WTC11 (cell line): ENCODE data around the gene SLC7A14. TPM values are rescaled to one million over a fixed set of nuclear protein-coding genes. Genes with fewer than 3 reads are reported as not detected.

Experiments used
- ATAC-seq: fragments of 200-7000 bp; cut with Tn5 transposase; 2 replicates; pipeline ENCODE4 v1.10.0; 2021; ENCODE audit warnings: mild to moderate bottlenecking, moderate library complexity
- CTCF ChIA-PET: fragments of 300-600 bp; sonication (Branson Sonifier 250); formaldehyde crosslinking; loops from one replicate; lab custom pipeline; 2021; ENCODE audit warnings: antibody characterized with exemption; lab: Charles Lee
- POLR2A ChIA-PET: fragments of 350-600 bp; sonication (Branson Sonifier 250); formaldehyde crosslinking; loops from one replicate; lab custom pipeline; 2021; ENCODE audit warnings: antibody characterized with exemption; lab: Charles Lee
- DNase-seq: peaks from one replicate; pipeline ENCODE4 v3.0.0; 2021; ENCODE audit warnings: low spot score
- H3K27ac Mint-ChIP-seq: 2 replicates; pipeline ENCODE4 v1.8.0; 2021; ENCODE audit warnings: mixed read lengths
- H3K27me3 Mint-ChIP-seq: 2 replicates; pipeline ENCODE4 v1.8.0; 2021; ENCODE audit warnings: low read depth, mild to moderate bottlenecking, moderate library complexity, mixed read lengths
- H3K36me3 Mint-ChIP-seq: 2 replicates; pipeline ENCODE4 v1.8.0; 2021; ENCODE audit warnings: mixed read lengths
- H3K4me1 Mint-ChIP-seq: 2 replicates; pipeline ENCODE4 v1.8.0; 2022; ENCODE audit warnings: mixed read lengths
- H3K4me3 Mint-ChIP-seq: 2 replicates; pipeline ENCODE4 v1.8.0; 2021; ENCODE audit warnings: mild to moderate bottlenecking, moderate library complexity, mixed read lengths
- H3K9me3 Mint-ChIP-seq: 2 replicates; pipeline ENCODE4 v1.8.0; 2021; ENCODE audit warnings: mixed read lengths
- ATF1 ChIP-seq: sonication (generic); formaldehyde crosslinking; IDR thresholded peaks from 2 replicates; pipeline ENCODE4 v1.8.1; 2023; ENCODE audit warnings: mild to moderate bottlenecking, moderate library complexity, missing genetic modification reagents
- EMX1 ChIP-seq: fragments of 250-450 bp; sonication (Bioruptor Pico); IDR thresholded peaks from 2 replicates; pipeline ENCODE4 v1.8.0; 2021; ENCODE audit warnings: mild to moderate bottlenecking
- FOXP1 ChIP-seq: sonication (generic); formaldehyde crosslinking; IDR thresholded peaks from 2 replicates; pipeline ENCODE4 v1.8.0; 2022; ENCODE audit warnings: missing genetic modification reagents, mild to moderate bottlenecking, moderate library complexity, borderline replicate concordance
- IRF2 ChIP-seq: sonication (generic); formaldehyde crosslinking; IDR thresholded peaks from 2 replicates; pipeline ENCODE4 v1.8.0; 2022; ENCODE audit warnings: low read depth, missing genetic modification reagents, borderline replicate concordance
- JUN ChIP-seq: sonication (generic); formaldehyde crosslinking; IDR thresholded peaks from 2 replicates; pipeline ENCODE4 v1.8.0; 2023; ENCODE audit warnings: mild to moderate bottlenecking, missing genetic modification reagents
- KAT7 ChIP-seq: sonication (generic); formaldehyde crosslinking; IDR thresholded peaks from 2 replicates; pipeline ENCODE4 v1.8.1; 2023; ENCODE audit warnings: missing genetic modification reagents, mild to moderate bottlenecking, borderline replicate concordance
- MYBL2 ChIP-seq: sonication (generic); formaldehyde crosslinking; IDR thresholded peaks from 2 replicates; pipeline ENCODE4 v1.8.1; 2023; ENCODE audit warnings: mild to moderate bottlenecking, moderate library complexity, missing genetic modification reagents
- NFE2L1 ChIP-seq: sonication (generic); formaldehyde crosslinking; IDR thresholded peaks from 2 replicates; pipeline ENCODE4 v1.8.1; 2023; ENCODE audit warnings: missing genetic modification reagents
- OVOL2 ChIP-seq: fragments of 250-450 bp; sonication (Bioruptor Pico); IDR thresholded peaks from 2 replicates; pipeline ENCODE4 v1.9.0; 2021; ENCODE audit warnings: mild to moderate bottlenecking, borderline replicate concordance
- RELA ChIP-seq: sonication (generic); formaldehyde crosslinking; IDR thresholded peaks from 2 replicates; pipeline ENCODE4 v1.8.1; 2022; ENCODE audit warnings: missing genetic modification reagents, mild to moderate bottlenecking, borderline replicate concordance
- RORB ChIP-seq: fragments of 250-450 bp; sonication (Bioruptor Pico); IDR thresholded peaks from 2 replicates; pipeline ENCODE4 v1.9.0; 2021; ENCODE audit warnings: mild to moderate bottlenecking
- TEAD1 ChIP-seq: sonication (generic); formaldehyde crosslinking; IDR thresholded peaks from 2 replicates; pipeline ENCODE4 v1.8.0; 2022; ENCODE audit warnings: mild to moderate bottlenecking, missing genetic modification reagents
- TP53 ChIP-seq: sonication (generic); formaldehyde crosslinking; IDR thresholded peaks from 2 replicates; pipeline ENCODE4 v1.8.1; 2023; ENCODE audit warnings: mild to moderate bottlenecking, missing genetic modification reagents
- ZNF219 ChIP-seq: sonication (generic); formaldehyde crosslinking; IDR thresholded peaks from 2 replicates; pipeline ENCODE4 v1.8.0; 2023; ENCODE audit warnings: missing genetic modification reagents, mild to moderate bottlenecking, borderline replicate concordance
- ZNF232 ChIP-seq: sonication (generic); formaldehyde crosslinking; IDR thresholded peaks from 2 replicates; pipeline ENCODE4 v1.8.0; 2022; ENCODE audit warnings: mild to moderate bottlenecking, missing genetic modification reagents
- ZNF317 ChIP-seq: sonication (generic); formaldehyde crosslinking; IDR thresholded peaks from 2 replicates; pipeline ENCODE4 v1.8.1; 2023; ENCODE audit warnings: low read depth, mild to moderate bottlenecking, moderate library complexity, missing genetic modification reagents, borderline replicate concordance
- total RNA-seq: library from RNA; stranded (reverse); gene quantifications from 3 replicates; pipeline ENCODE4 v1.2.3, GENCODE V29; 2021
- TF ChIP-seq, protein P1 (sequence below): sonication (generic); formaldehyde crosslinking; IDR thresholded peaks from 2 replicates; pipeline ENCODE4 v1.8.0; 2022; ENCODE audit warnings: missing genetic modification reagents
- TF ChIP-seq, protein P2 (sequence below): sonication (generic); formaldehyde crosslinking; IDR thresholded peaks from 2 replicates; pipeline ENCODE4 v1.8.0; 2023; ENCODE audit warnings: missing genetic modification reagents, mild to moderate bottlenecking, borderline replicate concordance
- TF ChIP-seq, protein P3 (sequence below): sonication (generic); formaldehyde crosslinking; IDR thresholded peaks from 2 replicates; pipeline ENCODE4 v1.8.1; 2023; ENCODE audit warnings: mild to moderate bottlenecking, missing genetic modification reagents, moderate library complexity
- TF ChIP-seq, protein P4 (sequence below): sonication (generic); formaldehyde crosslinking; IDR thresholded peaks from 2 replicates; pipeline ENCODE4 v1.8.1; 2023; ENCODE audit warnings: mild to moderate bottlenecking, missing genetic modification reagents

The SLC7A14 gene
- total RNA-seq, 1 experiment from 2014 or later, result 0.68 TPM

GRCh38 chr3:170622369-170623159, 36.7 kb upstream of the SLC7A14 start:
- H3K4me3 Mint-ChIP-seq, result no peak overlapping the region
- POLR2A ChIA-PET, result no interaction called here
- no peak overlapping the region for H3K27ac Mint-ChIP-seq
- no peaks in the 10 kb centered on the region for H3K27me3 Mint-ChIP-seq
- DNase-seq, result no peak
- CTCF ChIA-PET, result interaction anchor here (0.9 to 1.4 kb wide), 2 partner anchors 68 to 209 kb away, joined by 3 to 6 read pairs; no protein-coding TSS in a partner anchor
- no peak for TF ChIP-seq TP53 (CRISPR knock-in tag)
- TF ChIP-seq, protein P1, sequence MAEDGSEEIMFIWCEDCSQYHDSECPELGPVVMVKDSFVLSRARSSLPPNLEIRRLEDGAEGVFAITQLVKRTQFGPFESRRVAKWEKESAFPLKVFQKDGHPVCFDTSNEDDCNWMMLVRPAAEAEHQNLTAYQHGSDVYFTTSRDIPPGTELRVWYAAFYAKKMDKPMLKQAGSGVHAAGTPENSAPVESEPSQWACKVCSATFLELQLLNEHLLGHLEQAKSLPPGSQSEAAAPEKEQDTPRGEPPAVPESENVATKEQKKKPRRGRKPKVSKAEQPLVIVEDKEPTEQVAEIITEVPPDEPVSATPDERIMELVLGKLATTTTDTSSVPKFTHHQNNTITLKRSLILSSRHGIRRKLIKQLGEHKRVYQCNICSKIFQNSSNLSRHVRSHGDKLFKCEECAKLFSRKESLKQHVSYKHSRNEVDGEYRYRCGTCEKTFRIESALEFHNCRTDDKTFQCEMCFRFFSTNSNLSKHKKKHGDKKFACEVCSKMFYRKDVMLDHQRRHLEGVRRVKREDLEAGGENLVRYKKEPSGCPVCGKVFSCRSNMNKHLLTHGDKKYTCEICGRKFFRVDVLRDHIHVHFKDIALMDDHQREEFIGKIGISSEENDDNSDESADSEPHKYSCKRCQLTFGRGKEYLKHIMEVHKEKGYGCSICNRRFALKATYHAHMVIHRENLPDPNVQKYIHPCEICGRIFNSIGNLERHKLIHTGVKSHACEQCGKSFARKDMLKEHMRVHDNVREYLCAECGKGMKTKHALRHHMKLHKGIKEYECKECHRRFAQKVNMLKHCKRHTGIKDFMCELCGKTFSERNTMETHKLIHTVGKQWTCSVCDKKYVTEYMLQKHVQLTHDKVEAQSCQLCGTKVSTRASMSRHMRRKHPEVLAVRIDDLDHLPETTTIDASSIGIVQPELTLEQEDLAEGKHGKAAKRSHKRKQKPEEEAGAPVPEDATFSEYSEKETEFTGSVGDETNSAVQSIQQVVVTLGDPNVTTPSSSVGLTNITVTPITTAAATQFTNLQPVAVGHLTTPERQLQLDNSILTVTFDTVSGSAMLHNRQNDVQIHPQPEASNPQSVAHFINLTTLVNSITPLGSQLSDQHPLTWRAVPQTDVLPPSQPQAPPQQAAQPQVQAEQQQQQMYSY (CRISPR knock-in tag), result no peak
- TF ChIP-seq, all 79 proteins: peak for 0
- Mint-ChIP-seq H3K36me3 (peaks cover 3% of the 10 kb centered on the region; the same call in 1 of the 2 replicates), H3K9me3 (peaks cover 26% of the 10 kb centered on the region), H3K4me1 (no peaks in the 10 kb centered on the region)
- ATAC-seq, result no peak

- DNase-seq, result no peak
- H3K27me3 Mint-ChIP-seq, result no peaks in the 10 kb centered on the region
Measured at GRCh38 chr3:170621256-170621655, 35.4 kb upstream of the SLC7A14 start.

DNA sequence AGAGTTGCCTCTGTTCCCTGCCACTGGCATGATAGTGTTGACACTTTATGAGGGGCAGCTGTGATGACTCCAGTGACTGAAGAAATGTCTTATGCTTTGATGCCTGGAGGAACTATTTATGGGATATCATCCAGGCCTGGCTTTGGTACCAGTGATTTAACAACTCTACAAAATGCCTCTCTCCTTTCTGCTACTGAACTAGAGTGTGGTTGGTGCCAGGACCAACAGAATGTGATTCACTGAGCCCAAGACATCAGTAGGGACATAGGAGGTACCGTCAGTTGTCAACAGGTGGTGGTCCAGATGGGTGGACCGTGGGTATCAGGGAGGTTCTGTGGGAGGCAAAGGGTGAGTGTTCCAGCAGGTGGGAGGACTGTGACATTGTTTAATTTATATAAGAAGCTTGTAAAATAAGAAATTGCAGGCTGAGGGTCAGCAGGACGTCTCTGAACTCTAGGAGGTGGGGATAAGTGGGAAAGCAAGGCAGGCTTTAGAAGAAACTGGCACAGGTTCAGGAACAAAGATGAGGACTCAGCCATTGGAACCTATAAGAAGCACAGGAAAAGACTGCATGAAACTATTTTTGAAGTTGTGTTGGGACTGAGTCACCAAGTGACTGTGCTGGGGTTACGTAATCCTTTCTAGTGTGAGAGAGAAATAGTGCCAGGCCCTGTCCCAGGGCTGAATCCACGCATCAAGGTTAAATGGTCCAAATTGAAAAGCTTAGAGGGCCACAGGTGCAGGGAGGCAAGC, 28.5 kb upstream of the SLC7A14 start:
- no peak for ATAC-seq
- CTCF ChIA-PET, result interaction anchor here (1.0 kb wide), 1 partner anchor 201 kb away, joined by 4 read pairs; no protein-coding TSS in a partner anchor
- POLR2A ChIA-PET, result interaction anchor here (0.6 kb wide), 1 partner anchor 37 kb away, joined by 4 read pairs; no protein-coding TSS in a partner anchor
- H3K4me1 Mint-ChIP-seq, result no peaks in the 10 kb centered on the region
- no peak for DNase-seq
- peaks cover 23% of the 10 kb centered on the region for H3K9me3 Mint-ChIP-seq
- 0 out of 2 replicates have a peak overlapping the region, but pooled peaks have one; percentile 13 for H3K27ac Mint-ChIP-seq
- H3K4me3 Mint-ChIP-seq, result no peak overlapping the region
- no peaks in the 10 kb centered on the region for H3K27me3 Mint-ChIP-seq
- 0 out of 2 replicates have a peak, but pooled peaks cover 2% of the 10 kb centered on the region for H3K36me3 Mint-ChIP-seq
- TF ChIP-seq ZNF232 (no peak), ZNF219 (no peak), RELA (no peak), EMX1 (CRISPR knock-in tag) (no peak), JUN (CRISPR knock-in tag) (no peak), KAT7 (CRISPR knock-in tag) (no peak), ATF1 (CRISPR knock-in tag) (no peak), TEAD1 (CRISPR knock-in tag) (no peak), FOXP1 (CRISPR knock-in tag) (no peak), MYBL2 (CRISPR knock-in tag) (no peak), RORB (no peak), IRF2 (CRISPR knock-in tag) (no peak), ZNF317 (CRISPR knock-in tag) (no peak), OVOL2 (CRISPR knock-in tag) (no peak)
- TF ChIP-seq, protein P2, sequence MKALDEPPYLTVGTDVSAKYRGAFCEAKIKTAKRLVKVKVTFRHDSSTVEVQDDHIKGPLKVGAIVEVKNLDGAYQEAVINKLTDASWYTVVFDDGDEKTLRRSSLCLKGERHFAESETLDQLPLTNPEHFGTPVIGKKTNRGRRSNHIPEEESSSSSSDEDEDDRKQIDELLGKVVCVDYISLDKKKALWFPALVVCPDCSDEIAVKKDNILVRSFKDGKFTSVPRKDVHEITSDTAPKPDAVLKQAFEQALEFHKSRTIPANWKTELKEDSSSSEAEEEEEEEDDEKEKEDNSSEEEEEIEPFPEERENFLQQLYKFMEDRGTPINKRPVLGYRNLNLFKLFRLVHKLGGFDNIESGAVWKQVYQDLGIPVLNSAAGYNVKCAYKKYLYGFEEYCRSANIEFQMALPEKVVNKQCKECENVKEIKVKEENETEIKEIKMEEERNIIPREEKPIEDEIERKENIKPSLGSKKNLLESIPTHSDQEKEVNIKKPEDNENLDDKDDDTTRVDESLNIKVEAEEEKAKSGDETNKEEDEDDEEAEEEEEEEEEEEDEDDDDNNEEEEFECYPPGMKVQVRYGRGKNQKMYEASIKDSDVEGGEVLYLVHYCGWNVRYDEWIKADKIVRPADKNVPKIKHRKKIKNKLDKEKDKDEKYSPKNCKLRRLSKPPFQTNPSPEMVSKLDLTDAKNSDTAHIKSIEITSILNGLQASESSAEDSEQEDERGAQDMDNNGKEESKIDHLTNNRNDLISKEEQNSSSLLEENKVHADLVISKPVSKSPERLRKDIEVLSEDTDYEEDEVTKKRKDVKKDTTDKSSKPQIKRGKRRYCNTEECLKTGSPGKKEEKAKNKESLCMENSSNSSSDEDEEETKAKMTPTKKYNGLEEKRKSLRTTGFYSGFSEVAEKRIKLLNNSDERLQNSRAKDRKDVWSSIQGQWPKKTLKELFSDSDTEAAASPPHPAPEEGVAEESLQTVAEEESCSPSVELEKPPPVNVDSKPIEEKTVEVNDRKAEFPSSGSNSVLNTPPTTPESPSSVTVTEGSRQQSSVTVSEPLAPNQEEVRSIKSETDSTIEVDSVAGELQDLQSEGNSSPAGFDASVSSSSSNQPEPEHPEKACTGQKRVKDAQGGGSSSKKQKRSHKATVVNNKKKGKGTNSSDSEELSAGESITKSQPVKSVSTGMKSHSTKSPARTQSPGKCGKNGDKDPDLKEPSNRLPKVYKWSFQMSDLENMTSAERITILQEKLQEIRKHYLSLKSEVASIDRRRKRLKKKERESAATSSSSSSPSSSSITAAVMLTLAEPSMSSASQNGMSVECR (CRISPR knock-in tag), result no peak

More at GRCh38 chr3:170621256-170621655, 35.4 kb upstream of the SLC7A14 start:
- Mint-ChIP-seq H3K4me3 (no peak overlapping the region), H3K36me3 (peaks cover 6% of the 10 kb centered on the region; the same call in 1 of the 2 replicates), H3K27ac (no peak overlapping the region), H3K4me1 (no peaks in the 10 kb centered on the region), H3K9me3 (peaks cover 35% of the 10 kb centered on the region)
- POLR2A ChIA-PET, result no interaction called here
- TF ChIP-seq, protein P3, sequence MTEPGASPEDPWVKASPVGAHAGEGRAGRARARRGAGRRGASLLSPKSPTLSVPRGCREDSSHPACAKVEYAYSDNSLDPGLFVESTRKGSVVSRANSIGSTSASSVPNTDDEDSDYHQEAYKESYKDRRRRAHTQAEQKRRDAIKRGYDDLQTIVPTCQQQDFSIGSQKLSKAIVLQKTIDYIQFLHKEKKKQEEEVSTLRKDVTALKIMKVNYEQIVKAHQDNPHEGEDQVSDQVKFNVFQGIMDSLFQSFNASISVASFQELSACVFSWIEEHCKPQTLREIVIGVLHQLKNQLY (CRISPR knock-in tag), result no peak
- TF ChIP-seq, protein P4, sequence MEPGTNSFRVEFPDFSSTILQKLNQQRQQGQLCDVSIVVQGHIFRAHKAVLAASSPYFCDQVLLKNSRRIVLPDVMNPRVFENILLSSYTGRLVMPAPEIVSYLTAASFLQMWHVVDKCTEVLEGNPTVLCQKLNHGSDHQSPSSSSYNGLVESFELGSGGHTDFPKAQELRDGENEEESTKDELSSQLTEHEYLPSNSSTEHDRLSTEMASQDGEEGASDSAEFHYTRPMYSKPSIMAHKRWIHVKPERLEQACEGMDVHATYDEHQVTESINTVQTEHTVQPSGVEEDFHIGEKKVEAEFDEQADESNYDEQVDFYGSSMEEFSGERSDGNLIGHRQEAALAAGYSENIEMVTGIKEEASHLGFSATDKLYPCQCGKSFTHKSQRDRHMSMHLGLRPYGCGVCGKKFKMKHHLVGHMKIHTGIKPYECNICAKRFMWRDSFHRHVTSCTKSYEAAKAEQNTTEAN (CRISPR knock-in tag), result no peak
- no peak for TF ChIP-seq NFE2L1 (CRISPR knock-in tag)
- CTCF ChIA-PET, result no interaction called here
- no peak for ATAC-seq
